HG02884 (cell line): ENCODE measurements around the gene TSC2.
"Not testable (repeated sequence)": the region's sequence is repeated elsewhere in the genome, so short reads cannot be mapped to it uniquely, and the experiment has no call there.

Source experiments
- ATAC-seq: cut with Tn5 transposase; IDR thresholded peaks from one replicate; pipeline ENCODE4 v1.9.1; 2021; ENCODE audit warnings: mild to moderate bottlenecking, moderate library complexity; ENCODE audit not compliant: unreplicated experiment

Gene TSC2

DNA sequence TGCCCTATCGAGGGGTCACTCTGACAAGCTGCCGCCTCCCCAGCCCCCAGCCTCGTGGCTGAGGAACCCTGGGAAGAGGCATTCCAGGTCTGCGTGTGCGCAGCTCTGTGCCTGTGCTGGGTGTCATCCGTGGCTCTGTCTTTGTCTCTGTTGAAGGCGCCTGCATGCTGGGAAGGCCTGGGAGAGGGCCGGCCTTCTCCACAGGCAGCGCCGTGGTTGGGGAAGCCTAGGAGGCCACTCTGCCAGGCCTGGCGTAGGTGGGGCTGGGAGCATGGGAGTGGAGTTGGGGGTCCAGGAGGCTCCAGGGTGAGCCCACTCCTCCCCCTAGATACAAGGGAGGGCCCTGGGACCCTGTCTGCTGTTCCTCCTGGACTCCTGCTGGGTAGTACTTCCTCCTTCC is 17.7 kb upstream of the TSC2 start:
- ATAC-seq = no peak

DNA sequence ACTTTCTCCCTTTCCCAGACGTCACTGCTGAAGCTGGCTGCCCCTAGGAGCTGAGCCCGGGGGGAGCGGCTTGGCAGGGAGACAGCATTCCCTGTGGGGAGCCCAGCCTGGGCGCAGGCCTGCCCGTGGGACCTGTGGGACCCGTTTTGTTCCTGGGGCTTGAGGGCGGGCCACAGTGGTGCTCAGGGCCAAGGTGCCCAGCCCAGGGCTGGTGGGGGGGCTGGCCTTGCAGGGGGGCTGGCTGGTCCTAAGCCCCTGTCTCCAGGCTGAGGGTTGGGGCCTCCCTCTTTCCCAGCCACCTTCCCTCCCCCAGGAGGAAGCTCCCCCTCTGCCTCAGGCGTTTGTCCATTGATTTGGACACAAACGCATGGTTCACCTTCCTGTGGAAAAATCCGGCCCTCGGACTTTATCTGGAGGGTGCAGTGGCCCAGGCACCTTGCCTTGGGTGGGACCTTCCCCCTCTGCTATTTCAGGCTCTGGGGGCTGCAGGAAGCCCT is 16.7 kb upstream of the TSC2 start:
- no peak for ATAC-seq

DNA sequence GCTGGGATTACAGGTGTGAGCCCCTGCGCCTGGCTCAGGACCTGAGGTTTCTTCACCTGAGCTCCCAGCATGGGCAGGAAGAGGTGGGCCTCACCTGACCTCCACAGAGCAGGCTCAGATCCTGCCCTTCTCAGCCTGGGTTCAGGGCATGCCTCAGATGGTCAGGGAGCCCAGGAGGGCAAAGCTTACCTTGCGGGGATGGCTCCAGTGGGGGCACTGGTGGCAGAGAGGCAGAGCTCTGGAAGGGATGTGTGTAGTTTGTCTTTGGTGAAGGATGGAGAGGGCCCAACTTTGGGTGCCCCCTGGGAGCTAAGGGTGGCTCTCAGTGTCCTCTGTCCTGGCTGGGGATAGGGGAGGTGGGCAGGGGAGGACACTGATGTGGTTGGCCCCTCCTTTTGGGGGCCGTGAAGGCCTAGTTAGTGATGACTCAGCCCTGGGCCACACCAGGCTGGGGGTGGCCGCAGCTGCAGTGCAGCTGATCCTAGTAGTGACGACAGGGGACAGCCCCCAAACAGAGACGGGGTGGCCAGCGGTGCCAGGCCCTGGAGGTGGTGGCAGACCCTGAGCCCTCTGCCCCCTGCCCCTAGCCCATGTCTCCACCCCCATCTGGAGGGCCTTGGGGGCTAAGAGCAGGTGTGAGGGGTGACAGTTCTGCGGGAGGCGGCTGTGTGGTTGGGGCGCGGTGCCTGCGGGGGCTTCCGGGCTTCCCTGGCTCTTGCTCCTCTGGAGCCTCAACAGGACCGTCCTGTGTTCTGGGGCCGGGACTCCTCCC is 15.3 kb upstream of the TSC2 start:
- no peak for ATAC-seq

DNA sequence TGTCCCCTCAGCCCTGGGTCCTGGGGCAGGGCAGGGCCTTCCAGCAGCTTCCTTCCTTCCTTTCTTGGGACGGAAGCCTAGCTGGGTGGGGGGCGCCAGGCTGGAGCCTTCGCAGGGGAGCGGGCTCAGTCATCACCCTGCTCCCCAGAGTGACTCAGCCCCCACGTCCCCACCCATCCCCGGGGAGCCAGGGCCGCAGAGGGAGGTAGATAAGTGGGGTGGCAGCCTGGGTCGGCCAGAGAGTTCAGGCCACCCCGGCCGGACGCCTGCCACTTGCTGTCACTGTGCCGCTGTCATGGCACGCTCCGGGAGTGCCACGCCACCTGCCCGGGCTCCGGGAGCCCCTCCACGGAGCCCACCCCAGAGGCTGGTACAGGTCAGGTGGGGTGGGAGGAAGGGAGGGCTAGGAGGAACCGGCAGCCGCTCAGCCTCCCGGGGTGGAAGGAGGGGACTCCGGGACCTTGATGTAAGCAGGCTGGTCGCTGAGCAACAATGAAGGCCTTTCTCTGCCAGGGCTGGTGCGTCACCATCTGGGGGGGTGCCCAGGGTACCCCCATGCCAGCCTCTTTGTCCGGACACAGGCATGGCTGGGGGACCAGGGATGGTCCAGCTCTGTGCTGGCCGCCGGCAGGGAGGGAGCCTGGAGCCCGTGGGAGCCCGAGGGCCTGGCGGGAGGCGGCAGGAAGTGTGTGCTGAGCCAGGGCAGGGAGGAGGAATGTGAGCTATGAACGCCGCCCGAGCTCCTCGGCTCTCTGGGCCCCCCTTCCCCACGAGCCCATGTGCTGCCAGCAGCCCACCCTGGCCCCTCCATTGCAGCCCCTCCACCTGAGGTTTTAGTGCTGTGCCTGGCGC is 14.5 kb upstream of the TSC2 start:
- ATAC-seq = no peak

DNA sequence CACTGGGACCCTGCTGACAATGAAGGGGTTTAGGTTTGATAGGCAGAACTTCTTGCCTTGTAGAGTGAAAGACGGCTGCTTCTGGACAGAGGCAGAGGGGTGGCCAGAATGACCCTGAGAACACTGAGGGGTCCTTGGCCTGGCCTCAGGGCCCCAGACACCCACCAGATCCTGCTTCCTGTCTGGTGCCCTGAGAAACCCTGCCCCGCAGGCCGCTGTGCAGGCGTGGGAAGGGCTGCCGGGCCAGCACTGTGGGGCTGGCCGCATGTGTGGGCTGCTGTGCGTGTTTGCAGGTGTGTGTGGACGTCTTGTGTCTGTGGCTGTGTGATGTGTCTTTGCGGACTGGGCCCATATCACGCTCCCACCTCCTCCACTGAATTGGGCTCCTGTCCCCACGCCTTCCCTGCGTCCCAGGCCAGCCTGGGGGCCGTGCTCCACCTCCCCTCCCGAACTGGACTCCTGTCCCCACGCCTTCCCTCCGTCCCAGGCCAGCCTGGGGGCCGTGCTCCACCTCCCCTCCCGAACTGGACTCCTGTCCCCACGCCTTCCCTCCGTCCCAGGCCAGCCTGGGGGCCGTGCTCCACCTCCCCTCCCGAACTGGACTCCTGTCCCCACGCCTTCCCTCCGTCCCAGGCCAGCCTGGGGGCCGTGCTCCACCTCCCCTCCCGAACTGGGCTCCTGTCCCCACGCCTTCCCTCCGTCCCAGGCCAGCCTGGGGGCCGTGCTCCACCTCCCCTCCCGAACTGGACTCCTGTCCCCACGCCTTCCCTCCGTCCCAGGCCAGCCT is 13.7 kb upstream of the TSC2 start:
- not testable (repeated sequence) for ATAC-seq

DNA sequence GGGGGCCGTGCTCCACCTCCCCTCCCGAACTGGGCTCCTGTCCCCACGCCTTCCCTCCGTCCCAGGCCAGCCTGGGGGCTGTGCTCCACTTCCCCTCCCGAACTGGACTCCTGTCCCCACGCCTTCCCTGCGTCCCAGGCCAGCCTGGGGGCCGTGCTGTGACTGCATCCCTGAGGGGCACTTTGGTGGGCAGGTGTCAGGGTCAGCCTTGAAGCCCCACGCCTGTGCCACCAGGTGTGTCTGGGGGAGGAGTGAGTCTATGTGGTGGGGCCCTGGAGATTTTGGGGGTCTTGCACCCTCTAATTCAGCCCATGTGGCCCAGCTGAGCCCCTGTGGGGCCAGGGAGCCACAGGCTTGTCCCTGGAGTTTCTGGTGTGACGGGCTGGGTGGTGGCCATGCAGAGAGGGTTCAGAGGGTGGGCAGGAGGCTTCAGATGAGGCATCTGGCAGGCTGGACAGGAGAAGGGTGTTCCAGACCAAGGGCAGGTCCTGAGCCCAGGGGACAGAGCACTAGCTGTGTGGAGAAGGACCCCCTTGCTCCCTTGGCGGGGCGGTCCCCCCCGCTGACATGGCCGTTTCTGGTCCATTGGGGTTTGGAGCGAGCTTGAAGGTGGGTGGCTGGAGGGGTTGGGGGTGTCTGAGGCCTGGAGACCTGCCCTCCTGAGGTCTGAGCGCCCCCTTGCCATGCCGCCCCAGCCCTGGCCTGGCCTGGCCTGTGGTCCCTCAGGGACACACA is 12.9 kb upstream of the TSC2 start:
- ATAC-seq = no peak

DNA sequence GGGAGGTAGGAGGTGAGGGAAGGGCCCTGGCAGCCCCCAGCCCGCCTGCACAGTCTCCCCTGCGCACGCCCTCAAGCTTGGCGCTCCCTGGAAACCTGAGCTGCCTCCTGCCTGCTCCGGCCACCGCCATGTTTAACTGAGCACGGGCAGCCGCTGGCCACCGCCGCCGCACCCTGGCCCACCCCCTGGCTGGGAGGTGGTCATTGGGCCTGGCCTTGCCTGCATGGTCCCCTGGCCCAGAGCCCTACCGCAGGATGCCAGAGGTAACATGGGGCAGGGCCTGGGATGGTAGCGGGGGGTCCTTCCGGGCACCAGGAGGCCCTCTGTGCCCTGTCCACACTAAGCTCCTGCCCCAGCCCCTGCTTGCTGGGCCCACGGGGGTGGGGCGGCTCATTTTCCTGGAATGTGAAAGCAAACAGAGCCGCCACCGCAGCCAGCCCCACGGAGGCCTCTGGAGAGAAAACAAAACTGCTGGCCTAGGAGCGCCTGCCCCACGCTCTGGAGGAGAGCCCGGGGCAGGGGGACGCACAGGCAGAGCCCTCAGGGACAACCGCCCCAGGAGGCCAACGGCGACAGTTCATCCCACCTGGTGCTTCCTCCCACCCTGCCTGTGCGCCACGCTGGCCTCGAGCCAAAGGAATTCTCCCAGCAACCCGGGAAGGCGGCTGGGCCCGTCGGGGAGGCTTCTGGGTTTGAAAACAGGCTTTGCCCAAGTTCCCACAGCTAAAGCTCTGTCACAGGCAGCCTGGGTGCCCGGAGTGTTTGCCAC is 12.2 kb upstream of the TSC2 start:
- ATAC-seq = no peak

DNA sequence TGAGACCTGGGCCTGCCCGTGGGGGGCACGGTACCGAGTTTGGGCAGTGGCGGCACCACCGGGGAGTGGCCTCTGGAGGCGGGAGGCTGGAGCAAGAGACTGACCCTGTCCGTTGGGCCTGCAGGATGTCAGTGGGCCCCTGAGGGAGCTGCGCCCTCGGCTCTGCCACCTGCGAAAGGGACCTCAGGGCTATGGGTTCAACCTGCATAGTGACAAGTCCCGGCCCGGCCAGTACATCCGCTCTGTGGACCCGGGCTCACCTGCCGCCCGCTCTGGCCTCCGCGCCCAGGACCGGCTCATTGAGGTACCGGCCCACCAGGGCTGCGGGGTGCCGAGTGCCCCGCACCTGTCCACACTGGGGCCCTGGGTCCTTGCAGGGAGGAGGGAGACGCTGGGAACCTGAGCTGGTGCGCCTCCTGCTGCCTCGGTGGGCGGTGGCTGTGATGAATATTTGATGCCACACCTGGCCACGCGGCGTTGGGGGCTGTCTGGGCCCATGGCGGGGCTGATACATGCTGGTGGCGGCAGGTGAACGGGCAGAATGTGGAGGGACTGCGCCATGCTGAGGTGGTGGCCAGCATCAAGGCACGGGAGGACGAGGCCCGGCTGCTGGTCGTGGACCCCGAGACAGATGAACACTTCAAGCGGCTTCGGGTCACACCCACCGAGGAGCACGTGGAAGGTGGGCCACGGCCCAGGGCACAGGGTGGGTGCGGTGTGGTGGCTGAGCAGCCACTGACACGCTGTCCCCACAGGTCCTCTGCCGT is 11.4 kb upstream of the TSC2 start:
- ATAC-seq = no peak

DNA sequence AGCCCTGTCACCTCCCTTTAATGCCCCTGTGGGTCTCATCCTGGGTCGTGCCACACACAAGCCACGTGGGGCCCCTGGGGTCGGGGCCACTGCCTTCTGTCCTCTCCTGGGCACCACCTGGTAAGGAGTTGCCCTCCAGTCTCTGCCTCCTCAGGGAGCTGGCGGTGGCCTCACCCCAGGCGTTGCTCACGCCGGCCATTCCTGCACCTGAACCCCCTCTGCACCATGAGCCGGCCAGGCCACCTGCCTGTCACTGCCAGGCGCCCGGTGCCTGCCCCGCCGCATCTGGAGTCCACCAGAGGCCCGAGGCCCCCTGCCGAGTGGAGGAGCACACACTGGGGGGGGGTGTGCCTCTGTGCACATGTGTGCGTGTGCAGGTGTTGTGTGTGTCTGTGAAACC is 10.7 kb upstream of the TSC2 start:
- no peak for ATAC-seq

DNA sequence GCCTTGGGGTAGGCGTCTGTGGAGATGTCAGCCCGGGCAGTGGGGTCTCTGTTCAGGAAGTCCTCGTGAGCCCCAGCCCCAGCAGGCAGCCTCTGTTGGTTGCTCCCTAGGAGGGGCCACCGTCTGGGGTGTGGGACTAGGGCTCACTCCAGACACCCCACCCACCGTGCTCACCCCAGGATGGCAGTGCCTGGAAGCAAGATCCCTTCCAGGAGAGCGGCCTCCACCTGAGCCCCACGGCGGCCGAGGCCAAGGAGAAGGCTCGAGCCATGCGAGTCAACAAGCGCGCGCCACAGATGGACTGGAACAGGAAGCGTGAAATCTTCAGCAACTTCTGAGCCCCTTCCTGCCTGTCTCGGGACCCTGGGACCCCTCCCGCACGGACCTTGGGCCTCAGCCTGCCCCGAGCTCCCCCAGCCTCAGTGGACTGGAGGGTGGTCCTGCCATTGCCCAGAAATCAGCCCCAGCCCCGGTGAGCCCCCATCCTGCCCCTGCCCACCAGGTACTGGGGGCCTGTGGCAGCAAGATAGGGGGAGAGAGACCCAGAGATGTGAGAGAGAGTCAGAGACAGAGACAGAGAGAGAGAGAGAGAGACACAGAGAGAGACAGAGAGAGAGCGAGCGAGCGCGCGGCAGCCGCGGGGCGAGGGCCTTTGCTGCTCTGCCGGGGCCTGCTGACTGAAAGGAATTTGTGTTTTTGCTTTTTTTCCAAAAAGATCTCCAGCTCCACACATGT is 10.0 kb upstream of the TSC2 start:
- no peak for ATAC-seq

DNA sequence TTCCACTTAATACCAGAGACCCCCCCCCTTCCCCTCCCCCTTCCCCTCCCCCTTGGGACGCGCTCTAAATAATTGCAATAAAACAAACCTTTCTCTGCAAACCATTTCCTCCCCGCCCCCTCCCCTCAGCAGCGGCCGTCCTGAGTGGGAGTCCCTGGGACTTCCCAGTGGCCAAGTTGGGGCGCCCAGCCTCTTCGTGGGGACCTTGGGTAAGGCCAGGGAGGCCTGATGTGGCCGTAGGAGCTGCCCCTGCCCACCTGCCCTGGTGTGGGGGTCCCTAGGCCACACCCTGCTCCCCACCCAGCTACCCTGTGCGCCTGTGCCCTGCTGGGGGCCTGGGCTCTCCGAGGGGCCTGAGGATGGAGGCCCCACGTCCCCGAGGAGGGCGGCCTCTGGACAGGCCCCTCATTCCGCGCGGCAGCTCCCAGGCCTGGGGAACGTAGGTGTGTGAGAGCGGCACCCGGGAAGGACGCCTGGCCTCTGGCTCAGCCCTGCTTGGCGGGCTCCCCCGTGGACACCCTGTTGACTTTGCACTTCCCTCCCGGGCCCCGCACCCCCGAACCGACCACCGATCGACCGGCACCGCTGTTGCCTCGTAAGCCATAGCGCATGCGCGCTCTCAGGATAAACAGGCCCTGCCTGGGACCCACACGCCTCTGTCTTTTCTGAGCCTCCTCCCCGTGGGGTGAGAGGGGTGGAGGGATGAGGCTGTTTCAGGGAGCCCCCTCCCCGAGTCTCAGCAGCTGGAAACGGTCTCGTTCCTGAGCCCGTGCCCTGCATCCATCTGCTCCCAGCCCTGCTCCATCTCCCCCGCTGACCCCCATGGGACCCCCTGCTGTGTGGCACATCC is 9.2 kb upstream of the TSC2 start:
- no peak for ATAC-seq

DNA sequence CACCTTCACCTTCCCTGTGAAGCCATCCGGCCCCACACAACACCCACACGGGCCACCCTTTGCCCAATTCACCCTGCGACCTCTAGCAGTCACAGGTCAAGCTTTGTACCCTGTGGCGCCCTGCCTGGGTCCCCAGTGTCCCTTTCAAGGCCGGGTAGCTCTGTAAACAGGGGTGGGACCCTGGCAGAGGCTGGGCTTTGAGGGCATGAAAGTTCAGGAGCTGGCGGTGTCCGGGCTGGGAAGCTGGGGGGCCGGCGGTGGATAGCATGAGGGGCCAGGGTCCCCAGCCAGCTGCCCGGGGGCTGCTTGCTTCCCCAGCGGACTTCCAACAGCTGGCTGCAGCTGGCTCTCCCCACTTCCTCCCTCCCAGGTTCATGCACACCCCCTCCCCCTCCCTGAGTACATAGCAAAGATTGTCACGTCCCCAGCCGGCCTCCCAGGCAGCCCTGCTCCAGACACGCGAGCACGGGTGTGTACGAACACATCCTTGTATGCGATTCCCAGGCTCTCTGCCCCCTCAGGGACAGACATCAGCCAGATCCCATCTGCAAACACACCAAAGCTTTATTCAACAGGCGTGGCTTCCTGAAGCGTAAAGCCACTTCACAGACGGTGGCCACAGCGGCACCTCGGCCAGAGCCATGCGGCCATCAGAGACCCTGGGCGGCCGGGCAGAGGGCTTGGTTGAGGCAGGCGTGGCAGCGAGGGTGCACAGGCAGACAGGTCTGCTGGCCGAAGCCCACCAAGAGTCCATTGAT is 8.3 kb upstream of the TSC2 start:
- no peak for ATAC-seq

DNA sequence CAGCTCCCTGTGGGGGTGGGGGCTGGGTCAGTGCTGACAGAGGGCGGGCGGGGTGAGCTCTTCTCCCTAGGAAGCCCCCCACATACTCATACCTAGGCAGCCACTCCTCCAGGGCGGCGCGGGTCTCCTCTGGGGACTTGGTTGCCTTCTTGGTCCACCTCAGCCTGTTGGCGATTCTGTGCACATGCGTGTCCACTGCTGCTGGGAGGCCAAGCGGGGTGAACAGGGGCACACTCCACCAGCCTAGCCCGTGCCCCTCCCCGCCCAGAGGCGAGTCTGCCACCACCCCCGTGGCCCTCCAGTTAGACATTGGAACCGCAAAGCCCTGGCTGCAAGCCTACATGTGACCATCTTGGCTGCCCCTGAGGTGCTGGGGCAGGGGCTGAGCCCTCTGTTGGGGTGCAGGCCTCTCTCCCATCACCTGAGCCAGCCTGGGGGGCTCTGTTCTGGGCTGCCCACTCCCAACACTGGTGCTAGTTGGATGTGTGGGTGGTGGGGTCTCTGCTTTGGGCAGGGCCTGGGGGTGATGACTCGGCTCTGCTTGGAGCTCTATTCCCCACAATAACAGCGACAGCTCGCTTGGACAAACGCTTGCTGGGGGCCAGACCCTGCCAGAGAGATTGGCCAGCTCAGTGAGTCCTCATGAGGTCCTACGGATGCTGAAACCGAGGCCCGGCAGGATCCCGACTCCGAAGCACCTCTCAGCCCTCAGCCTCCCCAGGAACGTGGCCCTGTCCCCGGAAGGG is 7.6 kb upstream of the TSC2 start:
- ATAC-seq = no peak

DNA sequence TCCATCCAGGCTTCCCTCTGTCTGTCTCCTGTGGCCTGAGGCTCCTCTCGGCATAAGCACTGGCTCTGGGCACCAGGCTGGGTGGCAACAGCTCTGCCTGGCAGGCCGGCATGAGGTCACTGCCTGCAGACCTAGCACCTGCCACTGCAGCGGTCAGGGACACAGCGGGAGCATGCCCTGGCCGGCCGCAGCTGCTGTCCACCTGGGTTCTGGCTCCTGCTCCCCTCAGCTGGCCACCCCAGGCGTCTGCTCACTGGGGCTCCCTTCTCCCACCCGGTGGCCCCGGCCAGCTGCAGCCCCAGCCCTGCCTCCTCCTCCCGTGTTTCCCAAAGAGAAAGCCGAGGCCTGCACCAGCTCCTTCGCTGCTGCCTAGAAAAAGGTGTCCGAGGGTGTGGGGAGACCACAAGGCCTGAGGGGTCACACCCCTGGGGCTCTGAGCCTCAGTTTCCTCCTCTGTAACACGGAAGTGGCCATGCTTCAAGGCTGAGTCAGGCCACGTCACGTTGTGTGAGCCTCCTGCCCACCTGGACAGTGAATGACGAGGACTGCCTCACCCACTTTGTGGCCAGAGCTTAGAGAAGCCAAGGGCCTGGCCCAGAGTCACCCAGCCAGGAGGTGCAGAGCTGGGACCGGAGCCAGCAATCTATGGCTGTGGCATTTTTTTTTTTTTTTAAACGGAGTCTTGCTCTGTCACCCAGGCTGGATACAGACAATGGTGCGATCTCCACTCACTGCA is 6.8 kb upstream of the TSC2 start:
- no peak for ATAC-seq

DNA sequence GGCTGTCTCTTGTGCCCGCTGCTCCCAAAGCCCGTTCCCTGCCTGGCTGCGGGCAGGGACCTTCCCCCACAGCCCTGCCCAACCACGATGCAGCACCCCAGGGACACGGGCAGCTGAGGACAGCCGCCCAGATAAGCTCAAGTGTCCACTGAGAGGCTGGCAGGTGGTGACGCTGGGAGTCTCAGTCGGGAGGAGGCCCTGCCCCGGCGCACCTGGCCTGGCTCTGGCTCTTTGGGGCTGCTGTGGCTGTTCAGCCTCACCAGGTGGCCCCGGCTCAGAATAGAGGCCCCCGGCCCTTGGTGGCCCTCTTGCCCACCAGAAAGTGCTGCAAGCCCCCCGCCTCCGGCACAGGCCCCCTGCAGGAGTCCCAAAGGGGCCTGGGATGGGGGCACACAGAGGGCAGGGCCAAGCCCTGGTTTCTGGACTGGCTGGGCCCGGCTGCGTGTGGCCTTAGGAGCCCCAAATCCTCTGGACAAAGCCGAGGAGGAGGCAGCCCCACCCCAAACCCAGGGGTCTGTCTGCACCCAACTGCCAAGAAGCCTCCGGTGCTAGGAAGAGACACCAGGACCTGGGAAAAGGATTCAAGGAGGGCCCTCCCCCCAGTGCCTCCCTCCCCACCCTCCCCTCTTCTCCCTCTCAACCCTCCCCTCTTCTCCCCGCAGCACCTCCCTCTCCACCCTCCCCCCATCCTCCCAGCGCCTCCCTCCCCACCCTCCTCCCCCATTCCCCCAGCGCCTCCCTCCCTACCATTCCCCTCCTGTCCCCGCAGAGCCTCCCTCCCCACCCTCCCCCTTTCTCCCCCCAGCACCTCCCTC is 5.4 kb upstream of the TSC2 start:
- ATAC-seq = no peak
